ENCODE data around the gene SSBP3. TPM values are rescaled to one million over a fixed set of nuclear protein-coding genes. Genes with fewer than 3 reads are reported as not detected.

SSBP3 gene
- total and polyA plus RNA-seq, 2 of the 13 experiments (the other 11 are each of a cell fraction or from before 2014, with no cell fraction given): 8.5 to 17.6 TPM

- FAIRE-seq: no peak
- intact Hi-C loops (cut with micrococcal nuclease; ENCODE audit: unreplicated experiment): no loop called here
- ATAC-seq: no peak
Observed at GRCh38 chr1:54300401-54300800, 105.8 kb downstream of the SSBP3 start.

More at GRCh38 chr1:54300401-54300800, 105.8 kb downstream of the SSBP3 start:
- peaks cover 20% of the 10 kb centered on the region for H3K4me1 ChIP-seq (ENCODE audit: insufficient read depth, low read length)
- no peaks in the 10 kb centered on the region for H3K9me3 ChIP-seq (ENCODE audit: low read length)
- no peak overlapping the region for H3K27ac ChIP-seq (ENCODE audit: extremely low read length, insufficient read depth, low read length)
- no peak overlapping the region for H2AFZ ChIP-seq (ENCODE audit: low read length)
- no peak overlapping the region for H3K9ac ChIP-seq (ENCODE audit: insufficient read depth, low read depth, low read length)
- no peak for DNase-seq (ENCODE audit: low spot score)
- TF ChIP-seq, protein P1, sequence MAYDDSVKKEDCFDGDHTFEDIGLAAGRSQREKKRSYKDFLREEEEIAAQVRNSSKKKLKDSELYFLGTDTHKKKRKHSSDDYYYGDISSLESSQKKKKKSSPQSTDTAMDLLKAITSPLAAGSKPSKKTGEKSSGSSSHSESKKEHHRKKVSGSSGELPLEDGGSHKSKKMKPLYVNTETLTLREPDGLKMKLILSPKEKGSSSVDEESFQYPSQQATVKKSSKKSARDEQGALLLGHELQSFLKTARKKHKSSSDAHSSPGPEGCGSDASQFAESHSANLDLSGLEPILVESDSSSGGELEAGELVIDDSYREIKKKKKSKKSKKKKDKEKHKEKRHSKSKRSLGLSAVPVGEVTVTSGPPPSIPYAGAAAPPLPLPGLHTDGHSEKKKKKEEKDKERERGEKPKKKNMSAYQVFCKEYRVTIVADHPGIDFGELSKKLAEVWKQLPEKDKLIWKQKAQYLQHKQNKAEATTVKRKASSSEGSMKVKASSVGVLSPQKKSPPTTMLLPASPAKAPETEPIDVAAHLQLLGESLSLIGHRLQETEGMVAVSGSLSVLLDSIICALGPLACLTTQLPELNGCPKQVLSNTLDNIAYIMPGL (CRISPR knock-in tag; IDR thresholded peaks at IDR 0.05; ENCODE audit: borderline replicate concordance in 1 of 2, low read depth in 1 of 2): no peak
- TF ChIP-seq TBX3 (IDR thresholded peaks at IDR 0.05; ENCODE audit: borderline replicate concordance) (no peak), STAT6 (CRISPR knock-in tag; IDR thresholded peaks at IDR 0.05; ENCODE audit: borderline replicate concordance) (no peak), ZFP62 (CRISPR knock-in tag; IDR thresholded peaks at IDR 0.05) (no peak), ZNF703 (CRISPR knock-in tag; IDR thresholded peaks at IDR 0.05; ENCODE audit: borderline replicate concordance) (no peak), PHF5A (CRISPR knock-in tag; IDR thresholded peaks at IDR 0.05; ENCODE audit: low read depth, unreplicated experiment) (no peak), HDAC1 (CRISPR knock-in tag; IDR thresholded peaks at IDR 0.05) (no peak), U2AF2 (IDR thresholded peaks at IDR 0.05; ENCODE audit: low read depth, low read length) (no peak), KDM2A (CRISPR knock-in tag; IDR thresholded peaks at IDR 0.05; ENCODE audit: borderline replicate concordance, low read depth) (no peak), ZNF709 (CRISPR knock-in tag; IDR thresholded peaks at IDR 0.05) (no peak)
- TF ChIP-seq, protein P2, sequence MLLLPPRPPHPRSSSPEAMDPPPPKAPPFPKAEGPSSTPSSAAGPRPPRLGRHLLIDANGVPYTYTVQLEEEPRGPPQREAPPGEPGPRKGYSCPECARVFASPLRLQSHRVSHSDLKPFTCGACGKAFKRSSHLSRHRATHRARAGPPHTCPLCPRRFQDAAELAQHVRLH (CRISPR knock-in tag; IDR thresholded peaks at IDR 0.05; ENCODE audit: borderline replicate concordance, low read depth): no peak
- TF ChIP-seq, protein P3, sequence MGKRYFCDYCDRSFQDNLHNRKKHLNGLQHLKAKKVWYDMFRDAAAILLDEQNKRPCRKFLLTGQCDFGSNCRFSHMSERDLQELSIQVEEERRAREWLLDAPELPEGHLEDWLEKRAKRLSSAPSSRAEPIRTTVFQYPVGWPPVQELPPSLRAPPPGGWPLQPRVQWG (CRISPR knock-in tag; IDR thresholded peaks at IDR 0.05; ENCODE audit: borderline replicate concordance, low read depth): no peak
- ChIA-PET POLR2A (no interaction called here), CTCF (ENCODE audit: low intra/inter-chr PET ratio, low total read pairs) (no interaction called here)
- H4K20me1 ChIP-seq (ENCODE audit: insufficient read depth, low read length): no peaks in the 10 kb centered on the region
- no peak overlapping the region for H3K4me2 ChIP-seq (ENCODE audit: low read depth, low read length)
- WGBS (ENCODE audit: low lambda C conversion rate): 94% methylated on average over 7 of the region's 7 CpGs
- H3K27me3 ChIP-seq (ENCODE audit: control insufficient read depth in 1 of 2, insufficient read depth in 2 of 2, low read length in 2 of 2): no peaks in the 10 kb centered on the region
- H3K4me3 ChIP-seq (replicated peaks in 1 of 3; ENCODE audit: insufficient read depth in 1 of 3, low read depth in 2 of 3, low read length in 3 of 3): no peak overlapping the region
- no TSS peak for BruUV-seq (replicated peaks)
- no peaks in the 10 kb centered on the region; a peak in 1 of 5 replicates for H3K36me3 ChIP-seq (replicated peaks in 1 of 2; ENCODE audit: control insufficient read depth in 1 of 2, insufficient read depth in 2 of 2, low read length in 2 of 2)
- in situ Hi-C loops (cut with HindIII; ENCODE audit: extremely low pct_ligation_motif_present, low pct_unique_long_range_greater_than_20kb): no loop called here
- no peaks in the 10 kb centered on the region for H3K79me2 ChIP-seq (ENCODE audit: insufficient read depth, low read length)
